GM12878 (cell line): Measurements from ENCODE around the gene LTB. TPM values are rescaled to one million over a fixed set of nuclear protein-coding genes. Genes with fewer than 3 reads are reported as not detected.

Source experiments
- BCL11A ChIP-seq: IDR thresholded peaks from 2 replicates; pipeline ENCODE4 v1.6.1; 2011; ENCODE audit warnings: low read depth, low read length
- BRCA1 ChIP-seq: IDR thresholded peaks from 2 replicates; pipeline ENCODE4 v1.6.1; 2011; ENCODE audit warnings: low read depth, low read length, improper control_type of control experiment
- EGR1 ChIP-seq, 2 experiments: IDR thresholded peaks; 1 replicate in 1 of 2; 2 replicates in 1 of 2; pipeline ENCODE4 v1.6.1; 2011 to 2012; ENCODE audit warnings: low read depth in 2 of 2, low read length in 2 of 2, borderline replicate concordance in 1 of 2, mild to moderate bottlenecking in 1 of 2, moderate library complexity in 1 of 2
- EP300 ChIP-seq, 2 experiments: fragments of 150-350 bp in 1 of 2; IDR thresholded peaks; 2 replicates each; pipeline ENCODE4 v1.6.1; 2011 to 2012; ENCODE audit warnings: low read depth in 2 of 2, low read length in 2 of 2, borderline replicate concordance in 1 of 2, improper control_type of control experiment in 1 of 2, inconsistent platforms in 1 of 2; ENCODE audit not compliant: control insufficient read depth in 1 of 2
- ETV6 ChIP-seq, 2 experiments: fragments of 450-650 bp in 1 of 2; IDR thresholded peaks in 1 of 2; conservative IDR thresholded peaks in 1 of 2; 2 replicates each; pipeline ENCODE4 v1.6.1; 2014; ENCODE audit warnings: antibody characterized with exemption in 1 of 2, borderline replicate concordance in 1 of 2, low read depth in 1 of 2, mild to moderate bottlenecking in 1 of 2, moderate library complexity in 1 of 2
- EZH2 ChIP-seq: IDR thresholded peaks from 2 replicates; pipeline ENCODE4 v1.6.1; 2012; ENCODE audit warnings: low read depth, mild to moderate bottlenecking, control low read depth, inconsistent platforms, low read length, borderline replicate concordance; ENCODE audit not compliant: control insufficient read depth
- FOXK2 ChIP-seq: fragments of 450-650 bp; IDR thresholded peaks from 2 replicates; pipeline ENCODE4 v1.6.1; 2017; ENCODE audit warnings: mild to moderate bottlenecking, moderate library complexity
- GATAD2B ChIP-seq: fragments of 450-650 bp; conservative IDR thresholded peaks from 2 replicates; pipeline ENCODE4 v1.6.1; 2017; ENCODE audit warnings: low read depth, mild to moderate bottlenecking, moderate library complexity
- HDAC2 ChIP-seq: fragments of 200-600 bp; sonication (generic); IDR thresholded peaks from 2 replicates; pipeline ENCODE4 v1.6.1; 2017
- JUNB ChIP-seq: IDR thresholded peaks from 2 replicates; pipeline ENCODE4 v1.6.1; 2016; ENCODE audit warnings: antibody characterized with exemption, mild to moderate bottlenecking
- MEF2A ChIP-seq: IDR thresholded peaks from 2 replicates; pipeline ENCODE4 v1.6.1; 2011; ENCODE audit warnings: low read depth, mild to moderate bottlenecking, low read length, moderate library complexity; ENCODE audit not compliant: insufficient read depth
- MTA3 ChIP-seq: IDR thresholded peaks from 2 replicates; pipeline ENCODE4 v1.6.1; 2012; ENCODE audit warnings: low read length, inconsistent platforms, borderline replicate concordance
- MYB ChIP-seq: fragments of 150-350 bp; IDR thresholded peaks from 2 replicates; pipeline ENCODE4 v1.6.1; 2014; ENCODE audit warnings: mild to moderate bottlenecking, low read depth, low read length, borderline replicate concordance
- MYC ChIP-seq: IDR thresholded peaks from 2 replicates; pipeline ENCODE4 v1.6.1; 2011; ENCODE audit warnings: mild to moderate bottlenecking, low read length, moderate library complexity, inconsistent platforms; ENCODE audit not compliant: insufficient read depth, insufficient replicate concordance, insufficient read length, severe bottlenecking
- NFIC ChIP-seq: IDR thresholded peaks from 2 replicates; pipeline ENCODE4 v1.6.1; 2012; ENCODE audit warnings: low read depth, mild to moderate bottlenecking, inconsistent platforms, low read length, moderate library complexity
- NR2C2 ChIP-seq: IDR thresholded peaks from 2 replicates; pipeline ENCODE4 v1.6.1; 2011; ENCODE audit warnings: borderline replicate concordance, low read depth; ENCODE audit not compliant: control insufficient read depth, insufficient read length
- POLR2AphosphoS2 ChIP-seq: IDR thresholded peaks from 2 replicates; pipeline ENCODE4 v1.6.1; 2011; ENCODE audit warnings: low read depth, mild to moderate bottlenecking, low read length, improper control_type of control experiment, moderate library complexity
- RAD51 ChIP-seq: fragments of 450-650 bp; IDR thresholded peaks from 2 replicates; pipeline ENCODE4 v1.6.1; 2016; ENCODE audit warnings: moderate library complexity, mild to moderate bottlenecking, inconsistent platforms
- RELA ChIP-seq: fragments of 450-650 bp; IDR thresholded peaks from 2 replicates; pipeline ENCODE4 v1.8.0; 2014; ENCODE audit warnings: borderline replicate concordance; ENCODE audit not compliant: partially characterized antibody
- SRF ChIP-seq, 2 experiments: IDR thresholded peaks; 2 replicates each; pipeline ENCODE4 v1.6.1; 2011; ENCODE audit warnings: low read depth in 2 of 2, low read length in 2 of 2, mild to moderate bottlenecking in 1 of 2, moderate library complexity in 1 of 2
- TAF1 ChIP-seq: IDR thresholded peaks from 2 replicates; pipeline ENCODE4 v1.6.1; 2011; ENCODE audit warnings: mild to moderate bottlenecking, low read depth, low read length, borderline replicate concordance
- YY1 ChIP-seq: IDR thresholded peaks from 2 replicates; pipeline ENCODE4 v1.6.1; 2011; ENCODE audit warnings: low read depth, mild to moderate bottlenecking, low read length
- ZNF217 ChIP-seq: fragments of 450-650 bp; IDR thresholded peaks from 2 replicates; pipeline ENCODE4 v1.6.1; 2017; ENCODE audit warnings: antibody characterized with exemption, mild to moderate bottlenecking
- polyA plus RNA-seq, 11 experiments: library from polyadenylated mRNA; depleted of rRNA in 4 of 11; unstranded in 6 of 11; stranded (reverse) in 5 of 11; fragments of >200 nt; fragmentation: Nextera tagmentation in 4 of 11; fragmentation: Illumina TruSeq in 1 of 11; extraction: Ambion mirVana in 4 of 11; extraction: Trizol in 1 of 11; gene quantifications; 1 replicate in 1 of 11; 2 replicates in 10 of 11; pipeline versions ENCODE4 v1.2.1 to v1.2.3, GENCODE V29; 2011 to 2016; ENCODE audit warnings: inconsistent platforms in 2 of 11, missing spikeins in 2 of 11, low read depth in 1 of 11
- total RNA-seq, 4 experiments: library from RNA; depleted of rRNA in 3 of 4; stranded (reverse); fragments of >200 nt in 3 of 4; fragmentation: Illumina TruSeq in 1 of 4; extraction: Trizol in 1 of 4; gene quantifications; 2 replicates each; pipeline versions ENCODE4 v1.2.1 to v1.2.3, GENCODE V29; 2013 to 2021
- TF ChIP-seq, protein P1 (sequence below): fragments of 450-650 bp; IDR thresholded peaks from 2 replicates; pipeline ENCODE4 v1.6.1; 2017; ENCODE audit warnings: mild to moderate bottlenecking, low read depth, inconsistent platforms; ENCODE audit not compliant: poor library complexity, severe bottlenecking
- TF ChIP-seq, protein P2 (sequence below): fragments of 450-650 bp; IDR thresholded peaks from 2 replicates; pipeline ENCODE4 v1.6.1; 2014; ENCODE audit warnings: mild to moderate bottlenecking
- TF ChIP-seq, protein P3 (sequence below): fragments of 450-650 bp; IDR thresholded peaks from 2 replicates; pipeline ENCODE4 v1.6.1; 2017; ENCODE audit warnings: low read depth, mild to moderate bottlenecking, moderate library complexity

LTB gene
- total and polyA plus RNA-seq, 10 of the 15 experiments (the other 5 are each of a cell fraction or from before 2014, with no cell fraction given) = 0.71 to 74.3 (median 20.0) TPM

DNA sequence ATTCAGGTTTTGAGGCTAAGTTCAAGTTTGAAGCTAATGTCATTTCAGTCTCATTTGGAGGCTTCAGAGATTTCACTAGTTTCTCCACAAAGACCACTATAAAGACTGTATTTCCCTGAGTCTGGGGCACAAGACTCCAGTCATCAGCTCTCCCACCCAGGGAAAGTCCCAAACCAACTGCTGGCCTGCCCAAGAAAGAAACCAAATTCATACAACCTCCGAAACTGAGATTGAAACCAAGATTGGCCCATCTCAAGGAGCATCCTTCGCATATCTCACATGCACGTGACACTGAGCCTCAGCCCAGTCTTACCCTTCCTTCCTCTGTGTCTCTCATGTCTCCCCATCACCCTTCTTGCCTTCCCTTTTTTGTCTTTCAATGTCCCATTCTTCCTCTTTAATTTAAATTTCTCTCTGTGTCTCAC, 13.7 kb downstream of the LTB start (continued):
- TF ChIP-seq ZNF217 (no peak), MTA3 (no peak), RELA (peak; percentile 68), JUNB (peak; percentile 42), GATAD2B (0 out of 2 replicates have a peak, but pooled peaks have one; percentile 34), EGR1 (IDR thresholded peaks at IDR 0.05; ENCODE audit: borderline replicate concordance in 1 of 2, low read depth in 2 of 2, low read length in 2 of 2) (no peak), HDAC2 (peak; percentile 51; the same call in 1 of the 2 replicates), NFIC (no peak), ETV6 (conservative IDR thresholded peaks at IDR 0.05 in 1 of 2, IDR thresholded peaks at IDR 0.05 in 1 of 2; ENCODE audit: borderline replicate concordance in 1 of 2, low read depth in 1 of 2) (peak in 1 of 2 experiments; percentile 96; a peak in 2 of 4 replicates), BRCA1 (no peak), EP300 (IDR thresholded peaks at IDR 0.05; ENCODE audit: borderline replicate concordance in 1 of 2, control insufficient read depth in 1 of 2, low read depth in 2 of 2, low read length in 2 of 2) (peak; percentile 54 to 69; a peak in 2 of 4 replicates), EZH2 (no peak), SRF (IDR thresholded peaks at IDR 0.05; ENCODE audit: low read depth in 2 of 2, low read length in 2 of 2) (peak in 1 of 2 experiments; percentile 12; a peak in 1 of 4 replicates), YY1 (peak; percentile 36; the same call in 1 of the 2 replicates), POLR2AphosphoS2 (no peak), MYC (no peak), BCL11A (peak; percentile 82), TAF1 (0 out of 2 replicates have a peak, but pooled peaks have one; percentile 15), MEF2A (peak; percentile 61; the same call in 1 of the 2 replicates), NR2C2 (no peak), RAD51 (peak; percentile 94), FOXK2 (no peak), MYB (peak; percentile 82; the same call in 1 of the 2 replicates)
- TF ChIP-seq, protein P1, sequence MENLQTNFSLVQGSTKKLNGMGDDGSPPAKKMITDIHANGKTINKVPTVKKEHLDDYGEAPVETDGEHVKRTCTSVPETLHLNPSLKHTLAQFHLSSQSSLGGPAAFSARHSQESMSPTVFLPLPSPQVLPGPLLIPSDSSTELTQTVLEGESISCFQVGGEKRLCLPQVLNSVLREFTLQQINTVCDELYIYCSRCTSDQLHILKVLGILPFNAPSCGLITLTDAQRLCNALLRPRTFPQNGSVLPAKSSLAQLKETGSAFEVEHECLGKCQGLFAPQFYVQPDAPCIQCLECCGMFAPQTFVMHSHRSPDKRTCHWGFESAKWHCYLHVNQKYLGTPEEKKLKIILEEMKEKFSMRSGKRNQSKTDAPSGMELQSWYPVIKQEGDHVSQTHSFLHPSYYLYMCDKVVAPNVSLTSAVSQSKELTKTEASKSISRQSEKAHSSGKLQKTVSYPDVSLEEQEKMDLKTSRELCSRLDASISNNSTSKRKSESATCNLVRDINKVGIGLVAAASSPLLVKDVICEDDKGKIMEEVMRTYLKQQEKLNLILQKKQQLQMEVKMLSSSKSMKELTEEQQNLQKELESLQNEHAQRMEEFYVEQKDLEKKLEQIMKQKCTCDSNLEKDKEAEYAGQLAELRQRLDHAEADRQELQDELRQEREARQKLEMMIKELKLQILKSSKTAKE = peak; percentile 96
- TF ChIP-seq, protein P2, sequence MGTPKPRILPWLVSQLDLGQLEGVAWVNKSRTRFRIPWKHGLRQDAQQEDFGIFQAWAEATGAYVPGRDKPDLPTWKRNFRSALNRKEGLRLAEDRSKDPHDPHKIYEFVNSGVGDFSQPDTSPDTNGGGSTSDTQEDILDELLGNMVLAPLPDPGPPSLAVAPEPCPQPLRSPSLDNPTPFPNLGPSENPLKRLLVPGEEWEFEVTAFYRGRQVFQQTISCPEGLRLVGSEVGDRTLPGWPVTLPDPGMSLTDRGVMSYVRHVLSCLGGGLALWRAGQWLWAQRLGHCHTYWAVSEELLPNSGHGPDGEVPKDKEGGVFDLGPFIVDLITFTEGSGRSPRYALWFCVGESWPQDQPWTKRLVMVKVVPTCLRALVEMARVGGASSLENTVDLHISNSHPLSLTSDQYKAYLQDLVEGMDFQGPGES = no peak
- TF ChIP-seq, protein P3, sequence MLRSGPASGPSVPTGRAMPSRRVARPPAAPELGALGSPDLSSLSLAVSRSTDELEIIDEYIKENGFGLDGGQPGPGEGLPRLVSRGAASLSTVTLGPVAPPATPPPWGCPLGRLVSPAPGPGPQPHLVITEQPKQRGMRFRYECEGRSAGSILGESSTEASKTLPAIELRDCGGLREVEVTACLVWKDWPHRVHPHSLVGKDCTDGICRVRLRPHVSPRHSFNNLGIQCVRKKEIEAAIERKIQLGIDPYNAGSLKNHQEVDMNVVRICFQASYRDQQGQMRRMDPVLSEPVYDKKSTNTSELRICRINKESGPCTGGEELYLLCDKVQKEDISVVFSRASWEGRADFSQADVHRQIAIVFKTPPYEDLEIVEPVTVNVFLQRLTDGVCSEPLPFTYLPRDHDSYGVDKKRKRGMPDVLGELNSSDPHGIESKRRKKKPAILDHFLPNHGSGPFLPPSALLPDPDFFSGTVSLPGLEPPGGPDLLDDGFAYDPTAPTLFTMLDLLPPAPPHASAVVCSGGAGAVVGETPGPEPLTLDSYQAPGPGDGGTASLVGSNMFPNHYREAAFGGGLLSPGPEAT = peak; percentile 92
